IMR-90 (cell line): Measurements from ENCODE around the gene TNS2. TPM values are rescaled to one million over a fixed set of nuclear protein-coding genes. Genes with fewer than 3 reads are reported as not detected.
A peak's percentile ranks its signal among the peaks of the same experiment; 100 is the strongest.

Source experiments
- ATAC-seq: fragments of 200-7000 bp; cut with Tn5 transposase; 2 replicates; pipeline ENCODE4 v1.9.1; 2020; ENCODE audit warnings: low read depth, mild to moderate bottlenecking, moderate library complexity
- BruUV-seq: library from RNA; stranded (reverse); fragments of 400-500 nt; replicated peaks from 2 replicates; lab custom pipeline; 2021; lab: Mats Ljungman, UMichigan
- CTCF ChIA-PET: fragments of 300-600 bp; formaldehyde crosslinking; extraction: SDS; loops from one replicate; lab custom pipeline; 2021; ENCODE audit warnings: antibody characterized with exemption; lab: Yijun Ruan, JAX
- POLR2A ChIA-PET: fragments of 300-600 bp; sonication (Branson Sonifier 250); formaldehyde crosslinking; loops from one replicate; lab custom pipeline; 2022; ENCODE audit warnings: antibody characterized with exemption; ENCODE audit not compliant: unreplicated experiment; lab: Charles Lee
- DNase-seq: peaks from one replicate; pipeline ENCODE4 v3.0.0; 2013
- H2AFZ ChIP-seq: replicated peaks from 2 replicates; pipeline ENCODE3; 2013; ENCODE audit warnings: low read length, mild to moderate bottlenecking; ENCODE audit not compliant: poor library complexity
- H2AK5ac ChIP-seq: 2 replicates; pipeline ENCODE4 v1.6.1; 2013; ENCODE audit warnings: low read depth, low read length, inconsistent platforms
- H2AK9ac ChIP-seq: replicated peaks from 2 replicates; pipeline ENCODE3; 2013; ENCODE audit warnings: mild to moderate bottlenecking, low read depth, low read length, moderate library complexity; ENCODE audit not compliant: poor library complexity
- H2BK120ac ChIP-seq: 2 replicates; pipeline ENCODE4 v1.6.1; 2013; ENCODE audit warnings: low read depth, low read length, inconsistent platforms
- H2BK15ac ChIP-seq: 3 replicates; pipeline ENCODE4 v1.6.1; 2013; ENCODE audit warnings: low read depth, low read length, inconsistent platforms
- H2BK20ac ChIP-seq: 2 replicates; pipeline ENCODE4 v1.6.1; 2013; ENCODE audit warnings: low read depth, mild to moderate bottlenecking, inconsistent platforms, low read length, moderate library complexity
- H2BK5ac ChIP-seq: 2 replicates; pipeline ENCODE4 v1.6.1; 2013; ENCODE audit warnings: mild to moderate bottlenecking, low read depth, low read length, inconsistent platforms; ENCODE audit not compliant: poor library complexity, severe bottlenecking
- H3K14ac ChIP-seq: replicated peaks from 2 replicates; pipeline ENCODE4 v1.6.1; 2013; ENCODE audit warnings: low read depth, low read length, inconsistent platforms
- H3K18ac ChIP-seq: 2 replicates; pipeline ENCODE4 v1.6.1; 2013; ENCODE audit warnings: low read depth, low read length, control low read depth
- H3K23ac ChIP-seq: 2 replicates; pipeline ENCODE4 v1.6.1; 2013; ENCODE audit warnings: low read depth, low read length, inconsistent platforms
- H3K27ac ChIP-seq: 2 replicates; pipeline ENCODE4 v1.5.1; 2013; ENCODE audit warnings: mild to moderate bottlenecking, control low read depth, low read length; ENCODE audit not compliant: insufficient read depth
- H3K27me3 ChIP-seq: 2 replicates; pipeline ENCODE4 v1.6.1; 2013; ENCODE audit warnings: low read length; ENCODE audit not compliant: control insufficient read depth, insufficient read depth
- H3K36me3 ChIP-seq: 2 replicates; pipeline ENCODE4 v1.6.1; 2013; ENCODE audit warnings: low read length, mixed read lengths; ENCODE audit not compliant: control insufficient read depth, insufficient read depth
- H3K4ac ChIP-seq: 2 replicates; pipeline ENCODE4 v1.6.1; 2013; ENCODE audit warnings: low read depth, low read length, inconsistent platforms
- H3K4me1 ChIP-seq: 2 replicates; pipeline ENCODE4 v1.6.1; 2013; ENCODE audit warnings: low read length, mixed read lengths; ENCODE audit not compliant: control insufficient read depth, insufficient read depth
- H3K4me2 ChIP-seq: 2 replicates; pipeline ENCODE4 v1.6.1; 2013; ENCODE audit warnings: low read depth, mild to moderate bottlenecking, control low read depth, low read length, moderate library complexity
- H3K4me3 ChIP-seq: 2 replicates; pipeline ENCODE4 v1.5.1; 2013; ENCODE audit warnings: low read depth, mild to moderate bottlenecking, control low read depth, low read length, moderate library complexity; ENCODE audit not compliant: insufficient read depth
- H3K56ac ChIP-seq: 2 replicates; pipeline ENCODE4 v1.6.1; 2013; ENCODE audit warnings: low read length, inconsistent platforms; ENCODE audit not compliant: insufficient read depth; ENCODE audit errors: extremely low read depth
- H3K79me1 ChIP-seq, 2 experiments: 2 replicates each; pipeline ENCODE4 v1.6.1; 2013; ENCODE audit warnings: low read length in 2 of 2, inconsistent platforms in 1 of 2, low read depth in 1 of 2
- H3K9ac ChIP-seq: 2 replicates; pipeline ENCODE4 v1.6.1; 2013; ENCODE audit warnings: low read depth, low read length, control low read depth
- H3K9me1 ChIP-seq: 2 replicates; pipeline ENCODE4 v1.6.1; 2013; ENCODE audit warnings: low read length, inconsistent platforms; ENCODE audit not compliant: insufficient read depth
- H3K9me3 ChIP-seq: 2 replicates; pipeline ENCODE4 v1.6.1; 2013; ENCODE audit warnings: low read length; ENCODE audit not compliant: control insufficient read depth, insufficient read depth
- H4K20me1 ChIP-seq: 2 replicates; pipeline ENCODE4 v1.6.1; 2013; ENCODE audit warnings: low read length, inconsistent platforms; ENCODE audit not compliant: insufficient read depth
- H4K5ac ChIP-seq: 2 replicates; pipeline ENCODE4 v1.6.1; 2013; ENCODE audit warnings: mild to moderate bottlenecking, low read depth, low read length, control low read depth
- H4K8ac ChIP-seq, 2 experiments: 2 replicates each; pipeline ENCODE4 v1.6.1; 2013; ENCODE audit warnings: low read depth in 2 of 2, low read length in 2 of 2, control low read depth in 1 of 2, inconsistent platforms in 1 of 2
- H4K91ac ChIP-seq: 2 replicates; pipeline ENCODE4 v1.6.1; 2013; ENCODE audit warnings: low read depth, low read length, inconsistent platforms; ENCODE audit not compliant: insufficient read depth
- WGBS, 2 experiments: methylation state at CpG; one replicate each; pipeline versions ENCODE4 v1.1.5 to v1.1.7; 2013; ENCODE audit warnings: missing lambda C conversion rate in 2 of 2; ENCODE audit not compliant: insufficient read length in 1 of 2; ENCODE audit errors: extremely low coverage in 2 of 2; 5-methylcytosine and 5-hydroxymethylcytosine counted together
- dilution Hi-C: fragments of 300-500 bp; cut with HindIII; formaldehyde crosslinking; loops from one replicate; pipeline ENCODE4 v1.14.3; 2018; ENCODE audit warnings: low sequenced_read_pairs; ENCODE audit not compliant: unreplicated experiment
- in situ Hi-C: fragments of 300-500 bp; cut with MboI; formaldehyde crosslinking; loops from 3 replicates; pipeline ENCODE4 v1.14.3; 2019; ENCODE audit warnings: low sequenced_read_pairs, inconsistent platforms, mixed read lengths
- intact Hi-C: fragments of 100-400 bp; cut with micrococcal nuclease; formaldehyde crosslinking; loops from 2 replicates; pipeline ENCODE4 v1.10.0; 2022
- polyA plus RNA-seq, 3 experiments: library from polyadenylated mRNA; depleted of rRNA; stranded (reverse); fragments of >200 nt; gene quantifications; 2 replicates each; pipeline ENCODE4 v1.2.3, GENCODE V29; 2012; ENCODE audit warnings: low replicate concordance in 1 of 3
- total RNA-seq: library from RNA; depleted of rRNA; stranded (reverse); fragments of >200 nt; gene quantifications from 2 replicates; pipeline ENCODE4 v1.2.3, GENCODE V29; 2012
- TF ChIP-seq, protein P1 (sequence below): conservative IDR thresholded peaks from 2 replicates; pipeline ENCODE4 v1.5.1; 2012; ENCODE audit warnings: mild to moderate bottlenecking, low read depth, low read length, improper control_type of control experiment

TNS2 gene
- total and polyA plus RNA-seq, 2 of the 4 experiments (the other 2 are of a cell fraction): 10.4 to 67.2 TPM

DNA sequence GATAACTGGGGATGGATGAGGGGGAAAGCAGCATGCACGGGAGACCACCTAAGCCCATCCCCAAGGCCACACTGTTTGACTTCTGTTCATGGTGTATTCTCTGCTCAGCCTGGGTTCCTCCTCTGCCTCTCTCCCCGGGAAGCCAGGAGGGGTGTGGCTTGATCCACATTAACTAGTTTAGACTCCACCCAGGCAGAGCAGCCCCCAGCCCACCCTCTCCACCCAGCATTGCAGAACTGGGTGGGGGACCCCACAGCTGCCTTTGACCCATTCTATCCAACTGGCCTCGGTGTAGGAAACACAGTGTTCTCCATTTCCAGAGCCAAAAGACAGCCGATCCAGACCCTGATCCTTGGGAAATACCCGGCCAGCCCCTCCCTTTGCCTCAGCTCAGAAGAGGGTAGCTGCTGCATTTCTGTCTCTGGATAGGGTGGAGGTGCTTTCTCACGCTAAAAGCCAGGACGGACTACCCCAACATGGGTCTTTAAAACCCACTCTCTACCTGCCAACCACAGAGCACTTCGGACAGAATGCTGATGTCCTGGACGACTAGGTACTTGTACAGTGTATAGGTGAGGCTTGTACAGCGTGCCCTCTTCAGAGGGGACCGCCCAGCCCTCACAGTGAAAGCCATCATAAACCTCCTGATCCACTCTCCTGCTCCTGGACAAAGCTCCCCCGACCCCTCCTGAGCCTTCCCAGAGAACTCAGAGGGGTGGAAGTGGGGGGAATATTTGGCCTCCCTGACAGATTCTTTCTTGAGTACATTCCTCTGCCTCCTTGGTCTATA lies 20.0 kb downstream of the TNS2 start:
- dilution Hi-C loops (no loop called here), intact Hi-C loops (no loop called here), in situ Hi-C loops (loop anchor here (5.0 kb wide), 1 partner anchor 117 kb away; no protein-coding TSS in a partner anchor)
- ATAC-seq (no peak), DNase-seq (no peak)
- Histone ChIP-seq H2BK20ac (no peak overlapping the region), H3K14ac (no peak overlapping the region), H3K9me1 (peaks cover 15% of the 10 kb centered on the region), H2BK15ac (0 out of 3 replicates have a peak overlapping the region, but pooled peaks have one; percentile 49), H3K36me3 (peaks cover 30% of the 10 kb centered on the region), H4K91ac (no peak overlapping the region), H4K20me1 (no peaks in the 10 kb centered on the region; the same call in 1 of the 2 replicates), H3K4me3 (no peak overlapping the region), H3K4me2 (no peak overlapping the region), H2AK9ac (no peak overlapping the region), H3K9ac (no peak overlapping the region), H3K9me3 (no peaks in the 10 kb centered on the region), H3K4ac (no peak overlapping the region), H3K79me1 (peaks cover 16 to 65% of the 10 kb centered on the region in 2 experiments; a peak in 3 of 4 replicates), H2AFZ (no peak overlapping the region), H4K5ac (no peak overlapping the region), H3K27me3 (no peaks in the 10 kb centered on the region), H2AK5ac (no peak overlapping the region), H3K18ac (no peak overlapping the region), H3K27ac (no peak overlapping the region), H3K23ac (no peak overlapping the region), H2BK120ac (no peak overlapping the region), H3K56ac (no peak overlapping the region), H2BK5ac (no peak overlapping the region), H4K8ac (no peak overlapping the region), H3K4me1 (peaks cover 31% of the 10 kb centered on the region)
- TF ChIP-seq, protein P1, sequence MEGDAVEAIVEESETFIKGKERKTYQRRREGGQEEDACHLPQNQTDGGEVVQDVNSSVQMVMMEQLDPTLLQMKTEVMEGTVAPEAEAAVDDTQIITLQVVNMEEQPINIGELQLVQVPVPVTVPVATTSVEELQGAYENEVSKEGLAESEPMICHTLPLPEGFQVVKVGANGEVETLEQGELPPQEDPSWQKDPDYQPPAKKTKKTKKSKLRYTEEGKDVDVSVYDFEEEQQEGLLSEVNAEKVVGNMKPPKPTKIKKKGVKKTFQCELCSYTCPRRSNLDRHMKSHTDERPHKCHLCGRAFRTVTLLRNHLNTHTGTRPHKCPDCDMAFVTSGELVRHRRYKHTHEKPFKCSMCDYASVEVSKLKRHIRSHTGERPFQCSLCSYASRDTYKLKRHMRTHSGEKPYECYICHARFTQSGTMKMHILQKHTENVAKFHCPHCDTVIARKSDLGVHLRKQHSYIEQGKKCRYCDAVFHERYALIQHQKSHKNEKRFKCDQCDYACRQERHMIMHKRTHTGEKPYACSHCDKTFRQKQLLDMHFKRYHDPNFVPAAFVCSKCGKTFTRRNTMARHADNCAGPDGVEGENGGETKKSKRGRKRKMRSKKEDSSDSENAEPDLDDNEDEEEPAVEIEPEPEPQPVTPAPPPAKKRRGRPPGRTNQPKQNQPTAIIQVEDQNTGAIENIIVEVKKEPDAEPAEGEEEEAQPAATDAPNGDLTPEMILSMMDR: no peak
- WGBS, 2 experiments: 29% methylated on average over 1 of the region's 12 CpGs; no CpG with 5 or more reads in 1 of the 2 experiments
- ChIA-PET POLR2A (no interaction called here), CTCF (no interaction called here)
- no TSS peak for BruUV-seq
